ENCODE measurements around the gene CPN2.

Gene CPN2

DNA sequence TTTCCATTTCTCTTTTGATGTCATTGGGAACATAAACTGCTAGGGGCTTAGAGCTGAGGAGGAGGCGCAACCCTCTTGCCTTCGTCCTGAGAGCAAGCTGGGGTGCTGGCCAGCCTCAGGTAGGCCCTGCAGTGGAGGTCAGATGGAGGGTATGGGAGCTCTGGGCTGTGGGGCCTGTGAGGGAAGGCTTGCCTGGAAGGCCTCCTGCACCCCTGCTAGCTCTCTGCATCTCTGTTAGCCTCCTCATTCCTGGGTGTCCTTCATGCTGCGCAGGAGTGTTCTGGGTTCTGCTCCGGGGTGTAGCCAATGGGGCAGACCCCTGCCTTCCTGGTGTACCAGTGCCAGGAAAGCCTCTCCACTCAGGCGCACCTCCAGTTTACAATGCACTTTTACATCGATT, 36.1 kb upstream of the CPN2 start:
- Mint-ChIP-seq H3K4me1 (ENCODE audit: low read depth in 2 of 2) (peaks cover 0 to 5% of the 10 kb centered on the region in 2 donors), H3K9me3 (no peaks in the 10 kb centered on the region), H3K27me3 (peaks cover 32 to 40% of the 10 kb centered on the region in 2 donors), H3K4me3 (no peak overlapping the region), H3K27ac (no peak overlapping the region), H3K36me3 (ENCODE audit: insufficient read depth) (peaks cover 3% of the 10 kb centered on the region)
- no peak for ATAC-seq (replicated peaks)
- no peak for DNase-seq

DNA sequence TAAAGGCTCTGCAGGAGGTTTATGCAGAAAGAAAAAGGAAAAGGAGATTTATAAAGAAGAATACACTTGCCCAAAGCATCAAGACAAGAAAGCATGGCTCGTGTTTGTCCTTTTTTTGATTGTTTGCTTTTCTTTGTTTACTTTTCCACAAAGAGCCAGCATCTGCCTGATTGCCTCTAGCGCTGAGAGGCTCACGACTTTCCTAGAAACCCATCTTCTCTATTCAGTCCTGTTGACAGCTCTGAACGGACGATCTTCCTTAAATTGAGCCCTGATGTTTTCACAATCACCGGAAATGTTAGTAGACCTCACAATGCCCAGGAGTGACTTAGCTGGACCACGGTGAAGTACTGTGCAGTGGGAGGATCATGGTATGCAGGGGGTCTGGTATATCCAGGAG, 35.5 kb upstream of the CPN2 start:
- ATAC-seq (replicated peaks): no peak
- H3K9me3 Mint-ChIP-seq: no peaks in the 10 kb centered on the region

DNA sequence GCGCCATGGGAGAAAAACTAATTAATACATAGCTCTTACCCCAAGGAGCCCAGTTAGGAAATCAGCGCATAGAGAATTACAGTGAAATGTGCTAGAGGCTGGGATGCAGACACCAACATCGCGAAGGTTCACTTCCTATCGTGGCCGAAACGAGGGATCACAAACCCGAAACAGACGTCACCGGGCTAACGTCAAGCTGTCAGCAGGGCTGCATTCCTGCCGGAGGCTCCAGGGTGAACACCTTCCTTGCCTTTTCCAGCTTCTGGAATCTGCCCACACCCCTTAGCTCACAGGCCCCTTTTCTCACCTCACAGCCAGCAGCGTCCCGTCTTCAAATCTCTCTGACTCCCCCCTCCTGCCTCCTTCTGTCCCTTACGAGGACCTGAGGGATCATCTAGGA, 34.9 kb upstream of the CPN2 start:
- Mint-ChIP-seq H3K36me3 (ENCODE audit: insufficient read depth) (peaks cover 3% of the 10 kb centered on the region), H3K9me3 (no peaks in the 10 kb centered on the region), H3K27ac (no peak overlapping the region), H3K4me1 (ENCODE audit: low read depth in 2 of 2) (peaks cover 0 to 8% of the 10 kb centered on the region in 2 donors), H3K4me3 (no peak overlapping the region), H3K27me3 (peaks cover 40 to 43% of the 10 kb centered on the region in 2 donors)
- no peak for DNase-seq
- ATAC-seq (replicated peaks): no peak

More for the DNA sequence above, 35.5 kb upstream of the CPN2 start:
- no peak overlapping the region for H3K4me3 Mint-ChIP-seq
- H3K27ac Mint-ChIP-seq: no peak overlapping the region
- H3K4me1 Mint-ChIP-seq (ENCODE audit: low read depth in 2 of 2): peaks cover 0 to 5% of the 10 kb centered on the region in 2 donors
- peaks cover 3% of the 10 kb centered on the region for H3K36me3 Mint-ChIP-seq (ENCODE audit: insufficient read depth)
- peaks cover 37 to 40% of the 10 kb centered on the region in 2 donors for H3K27me3 Mint-ChIP-seq
- no peak for DNase-seq

- no peak overlapping the region for H3K27ac Mint-ChIP-seq
- no peak for DNase-seq
- ATAC-seq (replicated peaks): no peak
- H3K36me3 Mint-ChIP-seq (ENCODE audit: insufficient read depth): peaks cover 3% of the 10 kb centered on the region
- peaks cover 37 to 53% of the 10 kb centered on the region in 2 donors for H3K27me3 Mint-ChIP-seq
- peaks cover 0 to 8% of the 10 kb centered on the region in 2 donors for H3K4me1 Mint-ChIP-seq (ENCODE audit: low read depth in 2 of 2)
- H3K4me3 Mint-ChIP-seq: no peak overlapping the region
- no peaks in the 10 kb centered on the region for H3K9me3 Mint-ChIP-seq
Measured at GRCh38 chr3:194384569-194385001, 33.5 kb upstream of the CPN2 start.

GRCh38 chr3:194384156-194384555, 33.0 kb upstream of the CPN2 start:
- no peak overlapping the region for H3K27ac Mint-ChIP-seq
- H3K9me3 Mint-ChIP-seq: no peaks in the 10 kb centered on the region
- H3K36me3 Mint-ChIP-seq (ENCODE audit: insufficient read depth): peaks cover 3% of the 10 kb centered on the region
- DNase-seq (no peak), ATAC-seq (replicated peaks) (no peak)
- H3K4me1 Mint-ChIP-seq (ENCODE audit: low read depth in 2 of 2): peaks cover 0 to 5% of the 10 kb centered on the region in 2 donors
- H3K4me3 Mint-ChIP-seq: no peak overlapping the region
- peaks cover 33 to 58% of the 10 kb centered on the region in 2 donors for H3K27me3 Mint-ChIP-seq

GRCh38 chr3:194383276-194383940, 32.3 kb upstream of the CPN2 start:
- Mint-ChIP-seq H3K36me3 (ENCODE audit: insufficient read depth) (peaks cover 3% of the 10 kb centered on the region), H3K9me3 (no peaks in the 10 kb centered on the region), H3K4me3 (no peak overlapping the region), H3K27ac (no peak overlapping the region), H3K4me1 (ENCODE audit: low read depth in 2 of 2) (peaks cover 0 to 5% of the 10 kb centered on the region in 2 donors), H3K27me3 (peaks cover 39 to 65% of the 10 kb centered on the region in 2 donors)
- DNase-seq (no peak), ATAC-seq (replicated peaks) (no peak)

GRCh38 chr3:194382892-194383223, 31.7 kb upstream of the CPN2 start:
- no peak for ATAC-seq (replicated peaks)
- Mint-ChIP-seq H3K27ac (no peak overlapping the region), H3K4me3 (no peak overlapping the region), H3K9me3 (no peaks in the 10 kb centered on the region), H3K27me3 (peaks cover 41 to 71% of the 10 kb centered on the region in 2 donors), H3K36me3 (ENCODE audit: insufficient read depth) (peaks cover 3% of the 10 kb centered on the region), H3K4me1 (ENCODE audit: low read depth in 2 of 2) (peaks cover 0 to 5% of the 10 kb centered on the region in 2 donors)
- no peak for DNase-seq

- DNase-seq (no peak), ATAC-seq (replicated peaks) (no peak)
- Mint-ChIP-seq H3K36me3 (ENCODE audit: insufficient read depth) (peaks cover 3% of the 10 kb centered on the region), H3K27ac (no peak overlapping the region), H3K4me3 (no peak overlapping the region), H3K4me1 (ENCODE audit: low read depth in 2 of 2) (peaks cover 0 to 5% of the 10 kb centered on the region in 2 donors), H3K9me3 (no peaks in the 10 kb centered on the region), H3K27me3 (peaks cover 36 to 73% of the 10 kb centered on the region in 2 donors)
Measured at GRCh38 chr3:194382196-194382891, 31.2 kb upstream of the CPN2 start.

DNA sequence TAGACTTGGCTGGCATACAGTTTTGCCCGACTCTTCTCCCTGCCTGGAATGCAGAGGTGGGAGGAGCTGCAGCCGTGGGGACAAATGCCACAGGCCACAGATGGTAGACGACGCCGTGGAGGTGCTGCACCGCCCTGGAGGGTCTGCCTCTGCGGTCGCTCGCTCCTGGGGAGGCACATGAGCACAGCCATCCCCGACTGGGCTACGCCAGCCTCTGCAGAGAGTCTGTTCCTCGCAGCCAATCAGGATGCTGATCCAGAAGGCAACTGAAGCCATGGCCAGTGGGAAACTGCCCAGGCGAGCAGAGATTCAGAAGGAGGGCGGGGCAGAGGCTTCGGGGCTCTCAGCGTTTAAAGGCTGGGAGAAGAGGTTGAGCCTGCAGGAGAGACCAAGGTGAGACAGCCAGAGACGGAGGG, 30.3 kb upstream of the CPN2 start:
- ATAC-seq (replicated peaks): no peak
- peaks cover 31 to 81% of the 10 kb centered on the region in 2 donors for H3K27me3 Mint-ChIP-seq
- H3K27ac Mint-ChIP-seq: no peak overlapping the region
- no peaks in the 10 kb centered on the region for H3K9me3 Mint-ChIP-seq
- peaks cover 3% of the 10 kb centered on the region for H3K36me3 Mint-ChIP-seq (ENCODE audit: insufficient read depth)
- no peak for DNase-seq
- peaks cover 0 to 5% of the 10 kb centered on the region in 2 donors for H3K4me1 Mint-ChIP-seq (ENCODE audit: low read depth in 2 of 2)
- no peak overlapping the region for H3K4me3 Mint-ChIP-seq

DNA sequence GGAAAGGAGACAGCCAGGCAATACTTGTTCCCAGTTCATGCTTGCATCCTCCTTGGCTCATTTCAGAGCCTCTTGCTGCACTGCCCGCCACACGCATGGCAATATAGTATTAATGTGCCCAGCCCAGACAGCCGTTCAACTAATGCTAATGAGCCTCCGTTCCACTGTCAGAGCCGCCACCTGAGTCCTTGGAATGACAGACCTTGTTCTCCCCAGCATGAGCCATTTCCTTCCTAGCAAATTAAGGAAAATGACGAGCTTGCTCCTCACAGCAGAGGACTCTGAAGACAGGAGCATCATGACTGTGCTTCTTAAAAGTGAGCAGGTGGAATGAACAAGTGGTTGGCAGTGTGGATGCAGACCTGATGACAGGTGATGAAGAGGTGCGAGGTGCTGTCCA, 29.2 kb upstream of the CPN2 start:
- Mint-ChIP-seq H3K36me3 (ENCODE audit: insufficient read depth) (peaks cover 3% of the 10 kb centered on the region), H3K27ac (no peak overlapping the region), H3K4me3 (no peak overlapping the region), H3K4me1 (ENCODE audit: low read depth in 2 of 2) (peaks cover 0 to 5% of the 10 kb centered on the region in 2 donors), H3K27me3 (peaks cover 35 to 92% of the 10 kb centered on the region in 2 donors), H3K9me3 (no peaks in the 10 kb centered on the region)
- ATAC-seq (replicated peaks) (no peak), DNase-seq (no peak)

- peaks cover 0 to 3% of the 10 kb centered on the region in 2 donors for H3K4me1 Mint-ChIP-seq (ENCODE audit: low read depth in 2 of 2)
- ATAC-seq (replicated peaks): no peak
- peaks cover 3% of the 10 kb centered on the region for H3K36me3 Mint-ChIP-seq (ENCODE audit: insufficient read depth)
- H3K9me3 Mint-ChIP-seq: no peaks in the 10 kb centered on the region
- no peak overlapping the region for H3K4me3 Mint-ChIP-seq
- DNase-seq: no peak
- no peak overlapping the region for H3K27ac Mint-ChIP-seq
- peaks cover 42 to 92% of the 10 kb centered on the region in 2 donors for H3K27me3 Mint-ChIP-seq
Measured at GRCh38 chr3:194379651-194380050, 28.5 kb upstream of the CPN2 start.

- Mint-ChIP-seq H3K4me1 (ENCODE audit: low read depth in 2 of 2) (peaks cover 0 to 3% of the 10 kb centered on the region in 2 donors), H3K27me3 (peaks cover 41 to 90% of the 10 kb centered on the region in 2 donors), H3K27ac (no peak overlapping the region)
Measured at GRCh38 chr3:194379231-194379630, 28.1 kb upstream of the CPN2 start.

GRCh38 chr3:194377708-194378107, 26.6 kb upstream of the CPN2 start:
- H3K36me3 Mint-ChIP-seq (ENCODE audit: insufficient read depth): no peaks in the 10 kb centered on the region
- H3K4me1 Mint-ChIP-seq (ENCODE audit: low read depth in 2 of 2): peaks cover 0 to 3% of the 10 kb centered on the region in 2 donors
- DNase-seq (no peak), ATAC-seq (replicated peaks) (no peak)
- H3K27ac Mint-ChIP-seq: no peak overlapping the region
- no peak overlapping the region for H3K4me3 Mint-ChIP-seq
- H3K9me3 Mint-ChIP-seq: no peaks in the 10 kb centered on the region
- H3K27me3 Mint-ChIP-seq: peaks cover 27 to 90% of the 10 kb centered on the region in 2 donors

More at GRCh38 chr3:194379231-194379630, 28.1 kb upstream of the CPN2 start:
- ATAC-seq (replicated peaks) (no peak), DNase-seq (no peak)
- peaks cover 2% of the 10 kb centered on the region for H3K36me3 Mint-ChIP-seq (ENCODE audit: insufficient read depth)
- H3K4me3 Mint-ChIP-seq: no peak overlapping the region
- no peaks in the 10 kb centered on the region for H3K9me3 Mint-ChIP-seq

DNA sequence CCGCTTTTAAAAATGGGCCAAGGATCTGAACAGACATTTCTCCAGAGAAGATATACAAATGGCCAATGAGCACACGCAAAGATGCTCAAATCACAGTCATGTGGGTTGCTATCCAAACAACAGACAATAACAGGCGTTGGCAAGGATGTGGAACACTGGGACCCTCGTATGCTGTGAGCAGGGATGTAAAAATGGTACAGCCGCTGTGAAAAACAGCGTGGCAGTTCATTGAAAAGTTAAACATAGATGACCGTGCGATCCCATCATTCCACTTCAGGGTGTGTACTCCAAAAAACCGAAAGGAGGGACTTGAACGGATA, 25.1 kb upstream of the CPN2 start:
- Mint-ChIP-seq H3K4me3 (no peak overlapping the region), H3K4me1 (ENCODE audit: low read depth in 2 of 2) (no peaks in the 10 kb centered on the region), H3K9me3 (no peaks in the 10 kb centered on the region), H3K27ac (no peak overlapping the region), H3K27me3 (peaks cover 36 to 91% of the 10 kb centered on the region in 2 donors), H3K36me3 (ENCODE audit: insufficient read depth) (no peaks in the 10 kb centered on the region)
- ATAC-seq (replicated peaks): no peak
- no peak for DNase-seq

Measured in effector memory CD8-positive, alpha-beta T cell (primary cell).